HUES6 (cell line): ENCODE data around the gene DENND4C.
"Not testable (repeated sequence)": the region's sequence is repeated elsewhere in the genome, so short reads cannot be mapped to it uniquely, and the experiment has no call there.

ENCODE experiments used
- H3K27ac ChIP-seq: 2 replicates; pipeline ENCODE4 v1.7.0; 2013; ENCODE audit warnings: low read depth, mild to moderate bottlenecking, low read length, inconsistent platforms
- H3K27me3 ChIP-seq: 2 replicates; pipeline ENCODE4 v1.6.1; 2013; ENCODE audit warnings: low read length; ENCODE audit not compliant: control insufficient read depth, insufficient read depth
- H3K36me3 ChIP-seq: 2 replicates; pipeline ENCODE4 v1.6.1; 2013; ENCODE audit warnings: low read length; ENCODE audit not compliant: control insufficient read depth, insufficient read depth
- H3K4me1 ChIP-seq: 2 replicates; pipeline ENCODE4 v1.6.1; 2013; ENCODE audit warnings: low read length; ENCODE audit not compliant: control insufficient read depth, insufficient read depth
- H3K4me3 ChIP-seq: 2 replicates; pipeline ENCODE4 v1.5.1; 2013; ENCODE audit warnings: low read depth, low read length
- H3K9ac ChIP-seq: one replicate; pipeline ENCODE4 v1.6.1; 2013; ENCODE audit warnings: mild to moderate bottlenecking, low read length
- H3K9me3 ChIP-seq: 2 replicates; pipeline ENCODE4 v1.6.1; 2013; ENCODE audit warnings: low read depth, low read length; ENCODE audit not compliant: control insufficient read depth, insufficient read depth

The DENND4C gene

DNA sequence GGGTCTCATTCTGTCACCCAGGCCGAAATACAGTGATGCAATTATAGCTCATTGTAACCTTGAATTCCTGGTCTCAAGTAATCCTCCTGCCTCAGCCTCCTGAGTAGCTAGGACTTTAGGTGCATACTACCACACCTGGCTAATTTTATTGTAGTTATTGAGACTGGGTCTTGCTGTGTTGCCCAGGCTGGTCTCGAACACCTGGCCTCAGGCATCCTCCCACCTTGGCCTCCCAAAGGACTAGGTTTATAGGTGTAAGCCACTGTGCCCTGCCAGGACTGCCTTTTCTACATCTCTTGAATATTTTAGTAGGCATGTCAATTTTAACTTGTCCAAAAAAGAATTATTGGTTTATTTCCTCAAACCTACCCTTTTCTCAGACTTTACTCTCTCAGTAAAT is 16.9 kb downstream of the DENND4C start:
- Histone ChIP-seq H3K9ac (no peak overlapping the region), H3K36me3 (no peaks in the 10 kb centered on the region), H3K27me3 (no peaks in the 10 kb centered on the region), H3K4me3 (no peak overlapping the region), H3K4me1 (peaks cover 19% of the 10 kb centered on the region), H3K9me3 (no peaks in the 10 kb centered on the region), H3K27ac (no peak overlapping the region)

DNA sequence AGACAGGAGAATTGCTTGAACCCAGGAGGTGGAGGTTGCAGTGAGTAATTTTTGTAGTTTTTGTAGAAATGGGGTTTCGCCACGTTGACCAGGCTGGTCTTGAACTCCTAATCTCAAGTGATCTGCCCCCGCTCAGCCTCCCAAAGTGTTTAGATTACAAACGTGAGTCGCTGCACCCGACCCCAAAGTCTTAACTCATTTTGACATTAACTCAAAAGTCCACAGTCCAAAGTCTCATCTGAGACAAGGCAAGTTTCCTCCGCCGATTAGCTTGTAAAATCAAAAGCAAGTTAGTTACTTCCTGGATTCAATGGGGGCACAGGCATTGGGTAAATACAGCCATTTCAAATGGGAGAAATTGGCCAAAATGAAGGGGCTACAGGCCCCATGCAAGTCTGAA is 19.9 kb downstream of the DENND4C start:
- H3K4me3 ChIP-seq, H3K36me3 ChIP-seq, H3K27ac ChIP-seq, H3K9me3 ChIP-seq, H3K9ac ChIP-seq, H3K27me3 ChIP-seq: not testable (repeated sequence)
- peaks cover 19% of the 10 kb centered on the region for H3K4me1 ChIP-seq

DNA sequence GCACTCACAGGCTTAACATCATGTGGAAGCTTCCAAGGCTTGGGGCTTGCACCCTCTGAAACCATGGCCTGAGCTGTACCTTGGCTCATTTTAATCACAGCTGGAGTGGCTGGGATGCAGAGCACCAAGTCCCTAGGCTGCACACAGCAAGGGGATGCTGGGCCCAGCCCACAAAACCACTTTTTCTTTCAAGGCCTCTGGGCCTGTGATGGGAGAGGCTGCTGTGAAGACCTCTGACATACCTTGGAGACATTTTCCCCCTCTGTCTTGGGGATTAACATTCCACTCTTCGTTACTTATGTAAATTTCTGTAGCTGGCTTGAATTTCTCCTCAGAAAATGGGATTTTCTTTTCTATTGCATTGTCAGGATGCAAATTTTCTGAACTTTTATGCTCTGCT is 20.7 kb downstream of the DENND4C start:
- H3K9ac ChIP-seq, H3K9me3 ChIP-seq, H3K27ac ChIP-seq, H3K36me3 ChIP-seq, H3K4me3 ChIP-seq, H3K27me3 ChIP-seq: not testable (repeated sequence)
- peaks cover 19% of the 10 kb centered on the region for H3K4me1 ChIP-seq

GRCh38 chr9:19251622-19252021 is 21.1 kb downstream of the DENND4C start:
- not testable (repeated sequence) for H3K36me3 ChIP-seq, H3K27me3 ChIP-seq, H3K9ac ChIP-seq, H3K4me3 ChIP-seq, H3K9me3 ChIP-seq, H3K27ac ChIP-seq
- H3K4me1 ChIP-seq = peaks cover 19% of the 10 kb centered on the region

DNA sequence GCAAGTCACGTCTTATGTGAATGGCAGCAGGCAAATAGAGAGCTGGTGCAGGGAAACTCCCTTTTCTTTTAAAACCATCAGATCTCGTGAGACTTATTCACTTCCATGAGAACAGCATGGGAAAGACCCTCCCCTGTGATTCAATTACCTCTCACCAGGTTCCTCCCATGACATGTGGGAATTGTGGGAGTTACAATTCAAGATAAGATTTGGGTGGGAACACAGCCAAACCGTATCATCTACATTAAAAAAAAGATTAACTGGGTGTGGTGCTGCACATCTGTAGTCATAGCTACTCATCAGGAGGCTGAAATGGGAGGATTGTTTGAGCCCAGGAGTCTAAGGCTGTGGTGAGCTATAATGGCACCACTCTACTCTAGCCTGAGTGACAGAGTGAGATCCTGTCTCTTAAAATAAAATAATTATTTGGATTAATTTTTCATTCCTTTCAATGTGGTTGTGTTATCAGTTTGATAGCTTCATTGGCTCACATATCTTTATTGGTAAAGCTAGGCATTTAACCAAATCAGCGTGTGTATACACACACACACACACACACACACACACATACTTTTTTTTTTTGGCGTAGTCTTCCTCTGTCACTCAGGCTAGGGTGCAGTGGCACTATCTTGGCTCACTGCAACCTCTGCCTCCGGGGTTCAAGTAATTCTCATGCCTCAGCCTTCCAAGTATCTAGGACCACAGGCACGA is 21.8 kb downstream of the DENND4C start:
- Histone ChIP-seq H3K27ac (no peak overlapping the region), H3K9me3 (no peaks in the 10 kb centered on the region), H3K9ac (no peak overlapping the region), H3K4me3 (no peak overlapping the region), H3K27me3 (no peaks in the 10 kb centered on the region), H3K36me3 (no peaks in the 10 kb centered on the region), H3K4me1 (peaks cover 19% of the 10 kb centered on the region)

DNA sequence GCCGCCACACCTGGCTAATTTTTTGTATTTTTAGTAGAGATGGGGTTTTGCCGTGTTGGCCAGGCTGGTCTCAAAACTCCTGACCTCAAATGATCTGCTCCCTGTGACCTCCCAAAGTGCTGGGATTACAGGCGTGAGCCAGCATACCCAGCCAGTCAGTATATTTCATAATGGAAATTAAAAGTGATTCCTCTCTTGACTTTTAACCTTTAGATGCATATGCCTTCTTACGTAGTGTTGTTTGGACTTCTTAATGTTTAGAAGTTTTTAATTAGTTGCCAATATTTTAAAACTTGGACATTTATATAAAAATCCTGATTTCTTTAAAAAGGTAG is 22.4 kb downstream of the DENND4C start:
- no peaks in the 10 kb centered on the region for H3K36me3 ChIP-seq
- H3K9ac ChIP-seq = no peak overlapping the region
- no peak overlapping the region for H3K27ac ChIP-seq
- H3K9me3 ChIP-seq = no peaks in the 10 kb centered on the region
- H3K4me1 ChIP-seq = peaks cover 19% of the 10 kb centered on the region
- H3K4me3 ChIP-seq = no peak overlapping the region
- H3K27me3 ChIP-seq = no peaks in the 10 kb centered on the region

DNA sequence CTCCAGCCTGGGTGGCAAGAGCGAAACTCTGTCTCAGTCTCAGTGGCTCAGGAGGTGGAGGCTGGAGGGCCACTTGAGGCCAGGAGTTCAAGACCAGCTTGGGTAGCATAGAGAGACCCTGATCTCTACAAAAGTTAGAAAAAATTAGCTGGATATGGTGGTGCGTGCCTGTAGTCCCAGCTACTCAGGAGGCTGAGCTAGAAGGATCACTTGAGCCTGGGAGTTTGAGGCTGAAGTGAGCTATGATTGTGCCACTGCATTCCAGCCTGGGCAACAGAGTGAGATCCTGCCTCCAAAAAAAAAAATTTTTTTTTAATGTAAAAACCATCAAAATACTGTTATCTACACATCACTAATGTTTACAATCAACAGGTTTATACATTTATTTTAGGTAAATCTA is 24.6 kb downstream of the DENND4C start:
- Histone ChIP-seq H3K27ac (no peak overlapping the region), H3K4me1 (peaks cover 19% of the 10 kb centered on the region), H3K9ac (no peak overlapping the region), H3K4me3 (no peak overlapping the region), H3K27me3 (no peaks in the 10 kb centered on the region), H3K9me3 (no peaks in the 10 kb centered on the region), H3K36me3 (no peaks in the 10 kb centered on the region)

DNA sequence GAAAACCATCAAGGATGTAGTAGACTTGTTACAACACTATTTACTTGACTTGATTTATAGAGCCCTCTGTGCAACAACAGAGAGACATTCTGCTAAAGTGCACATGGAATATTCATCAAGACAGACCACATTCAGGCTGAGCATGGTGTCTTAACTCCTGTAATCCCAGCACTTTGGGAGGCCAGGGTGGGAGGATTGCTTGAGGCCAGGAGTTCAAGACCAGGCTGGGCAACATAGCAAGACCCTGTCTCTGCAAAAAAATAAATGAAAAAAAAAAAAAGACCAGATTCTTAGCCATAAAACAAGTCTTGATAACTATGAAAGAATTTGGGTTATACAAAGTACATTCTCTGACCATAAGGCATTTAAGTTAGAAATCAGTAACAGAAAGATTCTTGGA is 25.3 kb downstream of the DENND4C start:
- no peak overlapping the region for H3K4me3 ChIP-seq
- H3K27me3 ChIP-seq = no peaks in the 10 kb centered on the region
- no peak overlapping the region for H3K27ac ChIP-seq
- no peaks in the 10 kb centered on the region for H3K9me3 ChIP-seq
- H3K9ac ChIP-seq = no peak overlapping the region
- H3K36me3 ChIP-seq = no peaks in the 10 kb centered on the region
- peaks cover 16% of the 10 kb centered on the region for H3K4me1 ChIP-seq

DNA sequence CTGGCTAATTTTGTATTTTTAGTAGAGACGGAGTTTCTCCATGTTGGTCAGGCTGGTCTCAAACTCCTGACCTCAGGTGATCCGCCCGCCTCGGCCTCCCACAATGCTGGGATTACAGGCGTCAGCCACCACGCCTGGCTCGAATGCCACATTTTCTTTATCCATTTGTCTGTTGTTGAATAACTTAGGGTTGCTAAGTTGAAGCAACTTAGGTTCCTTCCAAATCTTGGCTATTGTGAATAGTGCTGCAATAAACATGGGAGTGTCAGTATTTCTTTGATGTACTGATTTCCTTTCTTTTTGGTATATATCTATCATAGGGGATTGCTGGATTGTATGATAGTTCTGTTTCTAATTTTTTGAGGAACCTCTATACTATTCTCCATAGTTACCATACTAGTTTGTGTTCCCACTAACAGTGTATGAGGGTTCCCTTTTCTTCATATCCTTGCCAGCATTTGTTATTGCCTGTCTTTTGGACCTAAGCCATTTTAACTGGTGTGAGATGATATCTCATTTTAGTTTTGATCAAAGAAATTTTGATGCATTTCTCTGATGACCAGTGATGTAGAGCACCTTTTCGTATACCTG is 29.3 kb downstream of the DENND4C start:
- not testable (repeated sequence) for H3K9me3 ChIP-seq, H3K36me3 ChIP-seq, H3K27me3 ChIP-seq, H3K4me1 ChIP-seq, H3K9ac ChIP-seq, H3K27ac ChIP-seq, H3K4me3 ChIP-seq

DNA sequence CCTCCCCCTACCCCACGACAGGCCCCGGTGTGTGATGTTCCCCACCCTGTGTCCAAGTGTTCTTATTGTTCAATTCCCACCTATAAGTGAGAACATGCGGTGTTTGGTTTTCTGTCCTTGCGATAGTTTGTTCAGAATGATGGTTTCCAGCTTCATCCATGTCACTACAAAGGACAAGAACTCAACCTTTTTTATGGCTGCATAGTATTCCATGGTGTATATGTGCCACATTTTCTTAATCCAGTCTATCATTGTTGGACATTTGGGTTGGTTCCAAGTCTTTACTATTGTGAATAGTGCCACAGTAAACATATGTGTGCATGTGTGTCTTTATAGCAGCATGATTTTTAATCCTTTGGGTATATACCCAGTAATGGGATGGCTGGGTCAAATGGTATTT is 35.1 kb downstream of the DENND4C start:
- not testable (repeated sequence) for H3K36me3 ChIP-seq, H3K4me1 ChIP-seq, H3K9ac ChIP-seq, H3K27me3 ChIP-seq, H3K4me3 ChIP-seq, H3K27ac ChIP-seq
- H3K9me3 ChIP-seq = peaks cover 11% of the 10 kb centered on the region

DNA sequence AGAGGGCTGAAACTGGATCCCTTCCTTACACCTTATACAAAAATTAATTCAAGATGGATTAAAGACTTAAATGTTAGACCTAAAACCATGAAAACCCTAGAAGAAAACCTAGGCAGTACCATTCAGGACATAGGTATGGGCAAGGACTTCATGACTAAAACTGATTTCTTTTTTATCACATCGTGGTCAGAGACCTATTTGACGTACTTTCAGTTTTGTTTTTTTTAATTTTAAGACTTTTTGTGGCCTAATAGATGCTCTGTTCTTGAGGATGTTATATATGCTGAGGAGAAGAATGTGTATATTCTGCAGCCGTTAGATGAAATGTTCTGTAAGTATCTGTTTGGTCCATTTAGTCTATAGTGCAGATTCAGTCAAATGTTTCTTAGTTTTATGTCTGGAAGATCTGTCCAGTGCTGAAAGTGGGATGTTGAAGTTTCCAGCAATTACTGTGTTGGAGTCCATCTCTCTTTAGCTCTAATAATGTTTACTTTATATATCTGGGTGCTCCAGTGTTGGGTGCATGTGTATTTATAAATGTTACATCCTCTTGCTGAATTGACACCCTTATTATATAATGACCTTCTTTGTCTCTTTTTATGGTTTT is 36.4 kb downstream of the DENND4C start:
- not testable (repeated sequence) for H3K9ac ChIP-seq, H3K27me3 ChIP-seq, H3K27ac ChIP-seq, H3K36me3 ChIP-seq, H3K4me3 ChIP-seq, H3K4me1 ChIP-seq
- H3K9me3 ChIP-seq = peaks cover 17% of the 10 kb centered on the region
